Measurements from ENCODE around the gene COPS3.

- TF ChIP-seq, protein P1, sequence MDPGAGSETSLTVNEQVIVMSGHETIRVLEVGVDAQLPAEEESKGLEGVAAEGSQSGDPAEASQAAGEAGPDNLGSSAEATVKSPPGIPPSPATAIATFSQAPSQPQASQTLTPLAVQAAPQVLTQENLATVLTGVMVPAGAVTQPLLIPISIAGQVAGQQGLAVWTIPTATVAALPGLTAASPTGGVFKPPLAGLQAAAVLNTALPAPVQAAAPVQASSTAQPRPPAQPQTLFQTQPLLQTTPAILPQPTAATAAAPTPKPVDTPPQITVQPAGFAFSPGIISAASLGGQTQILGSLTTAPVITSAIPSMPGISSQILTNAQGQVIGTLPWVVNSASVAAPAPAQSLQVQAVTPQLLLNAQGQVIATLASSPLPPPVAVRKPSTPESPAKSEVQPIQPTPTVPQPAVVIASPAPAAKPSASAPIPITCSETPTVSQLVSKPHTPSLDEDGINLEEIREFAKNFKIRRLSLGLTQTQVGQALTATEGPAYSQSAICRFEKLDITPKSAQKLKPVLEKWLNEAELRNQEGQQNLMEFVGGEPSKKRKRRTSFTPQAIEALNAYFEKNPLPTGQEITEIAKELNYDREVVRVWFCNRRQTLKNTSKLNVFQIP (CRISPR knock-in tag; IDR thresholded peaks at IDR 0.05; ENCODE audit: borderline replicate concordance, low read depth), result no peak
- TF ChIP-seq TCF4 (CRISPR knock-in tag; IDR thresholded peaks at IDR 0.05; ENCODE audit: borderline replicate concordance), result no peak
- TF ChIP-seq ZFP30 (CRISPR knock-in tag; IDR thresholded peaks at IDR 0.05), result no peak
- TF ChIP-seq TOX (CRISPR knock-in tag; IDR thresholded peaks at IDR 0.05; ENCODE audit: borderline replicate concordance), result no peak
- no peak for TF ChIP-seq SNAI2 (CRISPR knock-in tag; IDR thresholded peaks at IDR 0.05)
- TF ChIP-seq CSRNP3 (CRISPR knock-in tag; IDR thresholded peaks at IDR 0.05), result no peak
Measured at GRCh38 chr17:17322516-17323510, 41.8 kb upstream of the COPS3 start.
